Suprapubic skin (tissue), 4 donors: ENCODE results near the gene ZC3H12C.

Source experiments
- EP300 ChIP-seq: sonication (generic); formaldehyde crosslinking; IDR thresholded peaks from one replicate; pipeline ENCODE4 v1.6.1; 2017; ENCODE audit warnings: antibody characterized with exemption
- POLR2A ChIP-seq, 2 donors: fragments of 450-650 bp; IDR thresholded peaks; one replicate each; pipeline ENCODE4 v1.6.1; 2017; ENCODE audit warnings: antibody characterized with exemption in 2 of 2, mild to moderate bottlenecking in 2 of 2, moderate library complexity in 2 of 2
- POLR2AphosphoS5 ChIP-seq, 3 donors: sonication (generic); formaldehyde crosslinking; IDR thresholded peaks; one replicate each; pipeline ENCODE4 v1.6.1; 2017; ENCODE audit warnings: antibody characterized with exemption in 3 of 3
- TF ChIP-seq, protein P1 (sequence below), 2 donors: fragments of 200-600 bp in 1 of 2; fragments of 450-650 bp in 1 of 2; sonication (generic) in 1 of 2; IDR thresholded peaks; one replicate each; pipeline ENCODE4 v1.5.1; 2016 to 2019; ENCODE audit warnings: antibody characterized with exemption in 2 of 2, mild to moderate bottlenecking in 1 of 2, moderate library complexity in 1 of 2

DNA sequence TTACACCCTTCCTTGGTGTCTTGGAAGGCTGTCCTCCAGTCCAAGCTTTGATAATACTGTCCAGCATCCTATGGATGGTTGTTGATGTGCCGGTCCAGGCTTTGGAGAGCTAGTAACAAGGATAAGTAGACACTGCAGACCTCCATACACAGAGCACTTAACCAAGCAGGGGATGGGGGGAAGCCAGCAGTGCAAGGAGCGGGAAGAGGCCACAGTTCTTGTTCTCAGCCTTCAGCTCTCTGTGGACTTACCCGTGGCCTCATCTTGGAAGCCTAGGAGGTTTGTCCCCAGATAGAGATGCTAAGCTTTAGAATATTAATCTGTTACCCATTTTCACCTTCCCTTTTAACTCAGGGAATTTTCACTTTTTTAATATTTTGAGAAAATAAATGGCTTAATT is 30.9 kb upstream of the ZC3H12C start:
- TF ChIP-seq, protein P1, sequence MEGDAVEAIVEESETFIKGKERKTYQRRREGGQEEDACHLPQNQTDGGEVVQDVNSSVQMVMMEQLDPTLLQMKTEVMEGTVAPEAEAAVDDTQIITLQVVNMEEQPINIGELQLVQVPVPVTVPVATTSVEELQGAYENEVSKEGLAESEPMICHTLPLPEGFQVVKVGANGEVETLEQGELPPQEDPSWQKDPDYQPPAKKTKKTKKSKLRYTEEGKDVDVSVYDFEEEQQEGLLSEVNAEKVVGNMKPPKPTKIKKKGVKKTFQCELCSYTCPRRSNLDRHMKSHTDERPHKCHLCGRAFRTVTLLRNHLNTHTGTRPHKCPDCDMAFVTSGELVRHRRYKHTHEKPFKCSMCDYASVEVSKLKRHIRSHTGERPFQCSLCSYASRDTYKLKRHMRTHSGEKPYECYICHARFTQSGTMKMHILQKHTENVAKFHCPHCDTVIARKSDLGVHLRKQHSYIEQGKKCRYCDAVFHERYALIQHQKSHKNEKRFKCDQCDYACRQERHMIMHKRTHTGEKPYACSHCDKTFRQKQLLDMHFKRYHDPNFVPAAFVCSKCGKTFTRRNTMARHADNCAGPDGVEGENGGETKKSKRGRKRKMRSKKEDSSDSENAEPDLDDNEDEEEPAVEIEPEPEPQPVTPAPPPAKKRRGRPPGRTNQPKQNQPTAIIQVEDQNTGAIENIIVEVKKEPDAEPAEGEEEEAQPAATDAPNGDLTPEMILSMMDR (IDR thresholded peaks at IDR 0.05), result no peak
- TF ChIP-seq POLR2A (IDR thresholded peaks at IDR 0.05) (no peak), POLR2AphosphoS5 (IDR thresholded peaks at IDR 0.05) (no peak), EP300 (no peak)
